ENCODE data around the gene CST7. TPM values are rescaled to one million over a fixed set of nuclear protein-coding genes. Genes with fewer than 3 reads are reported as not detected.
"Not testable (repeated sequence)": the region's sequence is repeated elsewhere in the genome, so short reads cannot be mapped to it uniquely, and the experiment has no call there.

Gene CST7
- total RNA-seq, 1 experiment from 2014 or later, result not detected

DNA sequence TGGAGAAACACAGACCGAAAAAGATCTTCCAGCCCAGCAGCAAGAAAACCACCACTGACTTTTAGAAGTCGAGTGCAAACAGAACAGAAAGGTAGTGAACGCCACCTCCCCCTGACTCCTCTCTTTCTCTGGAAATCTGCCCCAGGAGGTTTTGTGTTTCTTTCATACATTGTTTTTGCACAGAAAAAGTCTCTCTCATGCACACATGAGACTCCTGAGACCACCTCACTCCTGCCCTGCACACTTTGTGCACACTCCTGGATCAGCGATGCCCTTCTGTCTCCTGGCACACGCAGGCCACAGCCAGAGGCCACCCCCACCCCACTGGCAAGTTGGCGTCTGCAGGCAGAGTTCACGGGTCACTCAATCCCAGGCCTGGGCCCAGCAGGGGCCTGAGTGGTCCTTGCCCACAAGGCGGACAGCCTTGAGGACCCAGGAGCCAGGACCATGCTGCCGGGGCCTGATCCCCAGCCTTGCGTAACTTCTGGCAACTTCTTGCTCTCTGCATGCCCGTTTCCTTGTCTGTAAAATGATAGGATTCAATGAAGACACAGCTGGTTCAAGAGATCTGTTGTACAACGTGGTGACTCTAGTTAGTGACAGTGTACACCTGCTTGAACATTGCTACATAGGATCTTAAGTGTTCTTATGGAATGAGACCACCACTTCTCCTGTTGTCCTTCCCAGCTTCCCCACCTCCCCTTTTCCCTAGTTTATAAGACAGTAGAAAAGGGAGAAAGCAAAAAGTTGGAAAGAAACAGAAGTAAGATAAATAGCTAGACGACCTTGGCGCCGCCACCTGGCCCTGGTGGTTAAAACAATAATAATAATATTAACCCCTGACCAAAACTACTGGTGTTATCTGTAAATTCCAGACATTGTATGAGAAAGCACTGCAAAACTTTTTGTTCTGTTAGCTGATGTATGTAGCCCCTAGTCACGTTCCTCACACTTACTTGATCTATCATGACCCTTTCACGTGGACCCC is 30.2 kb upstream of the CST7 start:
- no peak for DNase-seq (ENCODE audit: low spot score)
- no peak for ATAC-seq
- Mint-ChIP-seq H3K27ac (no peak overlapping the region), H3K9me3 (peaks cover 23% of the 10 kb centered on the region), H3K4me1 (peaks cover 14% of the 10 kb centered on the region), H3K36me3 (peaks cover 22% of the 10 kb centered on the region), H3K4me3 (no peak overlapping the region), H3K27me3 (ENCODE audit: low read depth) (peaks cover 3% of the 10 kb centered on the region; the same call in 1 of the 2 replicates)
- CTCF ChIA-PET, result interaction anchor here (0.7 to 3.6 kb wide), 18 partner anchors 12 to 981 kb away, joined by 3 to 54 read pairs (median 4); no protein-coding TSS in a partner anchor
- no peak for TF ChIP-seq FOXJ3 (CRISPR knock-in tag; IDR thresholded peaks at IDR 0.05; ENCODE audit: borderline replicate concordance)
- TF ChIP-seq, protein P1, sequence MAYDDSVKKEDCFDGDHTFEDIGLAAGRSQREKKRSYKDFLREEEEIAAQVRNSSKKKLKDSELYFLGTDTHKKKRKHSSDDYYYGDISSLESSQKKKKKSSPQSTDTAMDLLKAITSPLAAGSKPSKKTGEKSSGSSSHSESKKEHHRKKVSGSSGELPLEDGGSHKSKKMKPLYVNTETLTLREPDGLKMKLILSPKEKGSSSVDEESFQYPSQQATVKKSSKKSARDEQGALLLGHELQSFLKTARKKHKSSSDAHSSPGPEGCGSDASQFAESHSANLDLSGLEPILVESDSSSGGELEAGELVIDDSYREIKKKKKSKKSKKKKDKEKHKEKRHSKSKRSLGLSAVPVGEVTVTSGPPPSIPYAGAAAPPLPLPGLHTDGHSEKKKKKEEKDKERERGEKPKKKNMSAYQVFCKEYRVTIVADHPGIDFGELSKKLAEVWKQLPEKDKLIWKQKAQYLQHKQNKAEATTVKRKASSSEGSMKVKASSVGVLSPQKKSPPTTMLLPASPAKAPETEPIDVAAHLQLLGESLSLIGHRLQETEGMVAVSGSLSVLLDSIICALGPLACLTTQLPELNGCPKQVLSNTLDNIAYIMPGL (CRISPR knock-in tag; IDR thresholded peaks at IDR 0.05), result no peak
- no peak for TF ChIP-seq SMAD4 (CRISPR knock-in tag; IDR thresholded peaks at IDR 0.05)
- TF ChIP-seq, protein P2, sequence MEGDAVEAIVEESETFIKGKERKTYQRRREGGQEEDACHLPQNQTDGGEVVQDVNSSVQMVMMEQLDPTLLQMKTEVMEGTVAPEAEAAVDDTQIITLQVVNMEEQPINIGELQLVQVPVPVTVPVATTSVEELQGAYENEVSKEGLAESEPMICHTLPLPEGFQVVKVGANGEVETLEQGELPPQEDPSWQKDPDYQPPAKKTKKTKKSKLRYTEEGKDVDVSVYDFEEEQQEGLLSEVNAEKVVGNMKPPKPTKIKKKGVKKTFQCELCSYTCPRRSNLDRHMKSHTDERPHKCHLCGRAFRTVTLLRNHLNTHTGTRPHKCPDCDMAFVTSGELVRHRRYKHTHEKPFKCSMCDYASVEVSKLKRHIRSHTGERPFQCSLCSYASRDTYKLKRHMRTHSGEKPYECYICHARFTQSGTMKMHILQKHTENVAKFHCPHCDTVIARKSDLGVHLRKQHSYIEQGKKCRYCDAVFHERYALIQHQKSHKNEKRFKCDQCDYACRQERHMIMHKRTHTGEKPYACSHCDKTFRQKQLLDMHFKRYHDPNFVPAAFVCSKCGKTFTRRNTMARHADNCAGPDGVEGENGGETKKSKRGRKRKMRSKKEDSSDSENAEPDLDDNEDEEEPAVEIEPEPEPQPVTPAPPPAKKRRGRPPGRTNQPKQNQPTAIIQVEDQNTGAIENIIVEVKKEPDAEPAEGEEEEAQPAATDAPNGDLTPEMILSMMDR (IDR thresholded peaks at IDR 0.05), result peak; percentile 9; the same call in 1 of the 2 replicates
- TF ChIP-seq TCF7 (CRISPR knock-in tag; IDR thresholded peaks at IDR 0.05; ENCODE audit: low read depth), result no peak
- POLR2A ChIA-PET, result no interaction called here

DNA sequence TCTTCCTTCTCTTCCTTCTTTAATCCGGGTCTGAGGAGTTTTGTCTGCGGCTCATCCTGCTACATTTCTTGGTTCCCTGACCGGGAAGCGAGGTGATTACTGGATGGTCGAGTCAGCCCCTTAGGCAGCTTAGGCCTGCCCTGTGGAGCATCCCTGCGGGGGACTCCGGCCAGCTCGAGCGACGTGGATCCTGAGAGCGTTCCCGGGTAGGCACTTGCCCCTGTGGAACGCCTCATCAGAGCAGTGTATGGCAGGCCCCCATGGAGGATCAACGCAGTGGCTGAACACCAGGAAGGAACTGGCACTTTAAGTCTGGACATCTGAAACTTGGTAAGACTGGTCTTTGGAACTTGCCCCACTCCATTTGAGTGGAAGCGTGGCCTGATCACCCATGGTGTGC is 29.4 kb upstream of the CST7 start:
- POLR2A ChIA-PET; ATAC-seq; DNase-seq (ENCODE audit: low spot score); H3K4me3 Mint-ChIP-seq; H3K27me3 Mint-ChIP-seq (ENCODE audit: low read depth): not testable (repeated sequence)
- CTCF ChIA-PET, result interaction anchor here (1.7 to 3.1 kb wide), 2 partner anchors 11 to 135 kb away, joined by 7 to 17 read pairs; no protein-coding TSS in a partner anchor
- peaks cover 23% of the 10 kb centered on the region for H3K9me3 Mint-ChIP-seq
- H3K4me1 Mint-ChIP-seq, result peaks cover 11% of the 10 kb centered on the region
- 0 out of 2 replicates have a peak overlapping the region, but pooled peaks have one; percentile 40 for H3K27ac Mint-ChIP-seq
- peaks cover 22% of the 10 kb centered on the region for H3K36me3 Mint-ChIP-seq

DNA sequence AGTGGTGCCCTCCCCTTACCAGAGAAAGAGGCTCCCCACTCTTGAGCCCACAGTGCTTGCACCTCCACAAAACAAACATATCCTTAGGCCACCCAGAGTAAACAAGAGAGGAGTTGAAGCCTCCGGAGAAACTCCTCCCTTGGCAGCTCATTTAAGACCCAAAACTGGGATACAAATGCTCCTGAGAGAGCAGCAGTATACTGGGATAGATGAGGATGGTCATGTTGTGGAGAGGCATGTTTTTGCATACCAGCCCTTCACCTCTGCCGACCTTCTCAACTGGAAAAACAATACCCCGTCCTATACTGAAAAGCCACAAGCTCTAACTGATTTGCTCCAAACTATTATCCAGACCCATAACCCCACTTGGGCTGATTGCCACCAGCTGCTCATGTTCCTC is 28.4 kb upstream of the CST7 start:
- DNase-seq (ENCODE audit: low spot score); POLR2A ChIA-PET; H3K27ac Mint-ChIP-seq; ATAC-seq; H3K27me3 Mint-ChIP-seq (ENCODE audit: low read depth); H3K4me3 Mint-ChIP-seq: not testable (repeated sequence)
- H3K36me3 Mint-ChIP-seq, result peaks cover 22% of the 10 kb centered on the region
- CTCF ChIA-PET, result interaction anchor here (1.7 to 3.1 kb wide), 2 partner anchors 10 to 136 kb away, joined by 7 to 17 read pairs; no protein-coding TSS in a partner anchor
- H3K4me1 Mint-ChIP-seq, result peaks cover 11% of the 10 kb centered on the region
- peaks cover 23% of the 10 kb centered on the region for H3K9me3 Mint-ChIP-seq

DNA sequence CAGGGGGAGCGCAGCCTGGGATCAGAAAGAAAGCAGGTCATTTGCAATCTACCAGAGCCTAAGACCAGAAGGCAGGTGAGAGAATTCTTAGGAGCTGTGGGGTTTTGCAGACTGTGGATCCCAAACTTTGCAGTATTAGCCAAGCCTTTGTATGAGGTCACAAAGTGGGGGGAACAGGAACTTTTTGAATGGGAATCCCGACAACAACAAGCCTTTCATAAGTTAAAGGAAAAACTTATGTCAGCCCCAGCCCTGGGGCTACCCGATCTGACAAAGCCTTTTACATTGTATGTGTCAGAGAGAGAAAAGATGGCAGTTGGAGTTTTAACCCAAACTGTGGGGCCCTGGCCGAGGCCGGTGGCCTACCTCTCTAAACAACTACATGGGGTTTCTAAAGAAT is 19.8 kb upstream of the CST7 start:
- DNase-seq (ENCODE audit: low spot score); H3K27me3 Mint-ChIP-seq (ENCODE audit: low read depth); H3K9me3 Mint-ChIP-seq; H3K36me3 Mint-ChIP-seq; POLR2A ChIA-PET; ATAC-seq; H3K4me3 Mint-ChIP-seq; H3K27ac Mint-ChIP-seq: not testable (repeated sequence)
- CTCF ChIA-PET, result interaction anchor here (0.9 kb wide), 1 partner anchor 149 kb away, joined by 4 read pairs; no protein-coding TSS in a partner anchor
- peaks cover 18% of the 10 kb centered on the region for H3K4me1 Mint-ChIP-seq

DNA sequence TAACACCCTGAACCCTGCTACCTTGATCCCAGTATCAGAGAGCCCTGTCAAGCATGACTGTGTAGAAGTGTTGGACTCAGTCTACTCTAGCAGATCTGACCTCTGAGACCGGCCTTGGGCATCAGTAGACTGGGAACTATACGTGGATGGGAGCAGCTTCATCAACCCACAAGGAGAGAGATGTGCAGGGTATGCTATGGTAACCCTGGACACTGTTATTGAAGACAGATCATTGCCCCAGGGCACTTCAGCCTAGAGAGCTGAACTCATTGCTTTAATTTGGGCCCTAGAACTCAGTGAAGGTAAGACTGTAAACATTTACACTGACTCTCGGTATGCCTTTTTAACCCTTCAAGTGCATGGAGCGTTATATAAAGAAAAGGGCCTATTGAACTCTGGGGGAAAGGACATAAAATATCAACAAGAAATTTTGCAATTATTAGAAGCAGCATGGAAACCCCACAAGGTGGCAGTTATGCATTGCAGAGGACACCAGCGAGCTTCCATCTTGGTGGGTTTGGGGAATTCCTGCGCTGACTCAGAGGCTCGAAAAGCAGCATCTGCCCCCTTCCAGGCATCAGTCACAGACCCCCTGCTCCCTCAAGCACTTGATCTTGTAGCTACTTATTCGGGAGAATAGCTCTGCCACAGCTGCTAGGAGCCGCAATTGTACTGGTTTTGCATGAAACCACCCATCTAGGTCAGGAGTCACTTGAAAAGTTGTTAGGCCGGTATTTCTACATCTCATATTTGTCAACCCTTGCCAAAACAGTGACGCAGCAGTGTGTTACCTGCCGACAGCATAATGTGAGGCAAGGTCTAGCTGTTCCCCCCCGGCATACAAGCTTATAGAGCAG is 19.0 kb upstream of the CST7 start:
- CTCF ChIA-PET, result interaction anchor here (0.8 to 2.6 kb wide), 20 partner anchors 11 to 829 kb away, joined by 3 to 17 read pairs (median 4); no protein-coding TSS in a partner anchor
- H3K36me3 Mint-ChIP-seq; DNase-seq (ENCODE audit: low spot score); POLR2A ChIA-PET; H3K27me3 Mint-ChIP-seq (ENCODE audit: low read depth); H3K4me3 Mint-ChIP-seq; H3K9me3 Mint-ChIP-seq: not testable (repeated sequence)
- Mint-ChIP-seq H3K4me1 (peaks cover 18% of the 10 kb centered on the region), H3K27ac (peak overlapping the region; percentile 77)
- peak; percentile 56 for ATAC-seq
